A549 (cell line): ENCODE measurements around the gene HOXC10. TPM values are rescaled to one million over a fixed set of nuclear protein-coding genes. Genes with fewer than 3 reads are reported as not detected.
A peak's percentile ranks its signal among the peaks of the same experiment; 100 is the strongest.

Experiments used
- ATAC-seq, 2 experiments: fragments of 200-7000 bp in 1 of 2; fragments of >200 bp in 1 of 2; cut with Nextera tagmentation in 1 of 2; cut with Tn5 transposase in 1 of 2; 3 replicates each; pipeline versions ENCODE4 v1.8.0 to v1.9.1; 2018 to 2020; ENCODE audit warnings: mild to moderate bottlenecking in 1 of 2, moderate library complexity in 1 of 2
- CTCF ChIA-PET: fragments of 300-600 bp; sonication (Branson Sonifier 250); formaldehyde crosslinking; extraction: SDS; loops from one replicate; lab custom pipeline; 2021; ENCODE audit warnings: antibody characterized with exemption, inconsistent platforms; lab: Yijun Ruan, JAX
- POLR2A ChIA-PET: fragments of 350-600 bp; formaldehyde crosslinking; extraction: SDS; loops from one replicate; lab custom pipeline; 2021; ENCODE audit warnings: antibody characterized with exemption, inconsistent platforms; lab: Yijun Ruan, JAX
- DNase-seq, 2 experiments: peaks; one replicate each; pipeline versions ENCODE4 v3.0.0 to v3.0.0-alpha.2; 2011 to 2016; ENCODE audit warnings: low read depth in 1 of 2, low spot score in 1 of 2
- FAIRE-seq: peaks from 2 replicates; lab custom pipeline; 2011; peaks lifted over from hg19 to GRCh38; lab: Jason Lieb, UNC
- H3K27ac ChIP-seq, 2 experiments: fragments of >200 bp; sonication (Bioruptor Twin); formaldehyde crosslinking; 3 replicates each; pipeline ENCODE4 v1.5.1; 2016 to 2017
- H3K4me1 ChIP-seq: fragments of >200 bp; sonication (Bioruptor Twin); formaldehyde crosslinking; 3 replicates; pipeline ENCODE4 v1.6.1; 2016
- H3K4me2 ChIP-seq: fragments of >200 bp; sonication (Bioruptor Twin); formaldehyde crosslinking; 3 replicates; pipeline ENCODE4 v1.6.1; 2016
- H3K4me3 ChIP-seq: fragments of >200 bp; sonication (Bioruptor Twin); formaldehyde crosslinking; 3 replicates; pipeline ENCODE4 v1.5.1; 2016
- H3K9me3 ChIP-seq: fragments of >200 bp; sonication (Bioruptor Twin); formaldehyde crosslinking; 3 replicates; pipeline ENCODE4 v1.6.1; 2016
- ATOH8 ChIP-seq: fragments of 250-450 bp; sonication (Bioruptor Pico); IDR thresholded peaks from 2 replicates; pipeline ENCODE4 v1.5.0; 2020; ENCODE audit warnings: low read depth, mild to moderate bottlenecking, moderate library complexity
- BCL3 ChIP-seq: fragments of >200 bp; sonication (Bioruptor Twin); formaldehyde crosslinking; IDR thresholded peaks from 3 replicates; pipeline ENCODE4 v1.6.1; 2016
- EHF ChIP-seq: fragments of 250-450 bp; sonication (Bioruptor Pico); IDR thresholded peaks from 2 replicates; pipeline ENCODE4 v1.5.0; 2020; ENCODE audit warnings: mild to moderate bottlenecking
- ELK1 ChIP-seq: fragments of 150-350 bp; IDR thresholded peaks from 2 replicates; pipeline ENCODE4 v1.6.1; 2014; ENCODE audit warnings: low read depth, mild to moderate bottlenecking, low read length
- JUN ChIP-seq, 2 experiments: fragments of >200 bp; sonication (Bioruptor Twin); formaldehyde crosslinking; IDR thresholded peaks; 2 replicates in 1 of 2; 3 replicates in 1 of 2; pipeline ENCODE4 v1.6.1; 2016 to 2017
- KDM1A ChIP-seq: fragments of 200-600 bp; sonication (generic); IDR thresholded peaks from 2 replicates; pipeline ENCODE4 v1.6.1; 2016; ENCODE audit warnings: low read depth, mild to moderate bottlenecking
- MAFK ChIP-seq: fragments of 450-650 bp; IDR thresholded peaks from 2 replicates; pipeline ENCODE4 v1.6.1; 2014; ENCODE audit not compliant: partially characterized antibody
- MAX ChIP-seq: IDR thresholded peaks from 2 replicates; pipeline ENCODE4 v1.6.1; 2012
- NFE2L2 ChIP-seq: fragments of 150-350 bp; conservative IDR thresholded peaks from 2 replicates; pipeline ENCODE4 v1.6.1; 2014; ENCODE audit warnings: low read length
- NR3C1 ChIP-seq: fragments of >200 bp; sonication (Bioruptor Twin); formaldehyde crosslinking; IDR thresholded peaks from 3 replicates; pipeline ENCODE4 v1.6.1; 2017
- POLR2A ChIP-seq: IDR thresholded peaks from 2 replicates; pipeline ENCODE4 v1.6.1; 2012; ENCODE audit warnings: mild to moderate bottlenecking, low read length
- RARB ChIP-seq: fragments of 250-450 bp; sonication (Bioruptor Pico); IDR thresholded peaks from 2 replicates; pipeline ENCODE4 v1.8.0; 2021; ENCODE audit warnings: mild to moderate bottlenecking, moderate library complexity
- RFX5 ChIP-seq: fragments of 450-650 bp; IDR thresholded peaks from 2 replicates; pipeline ENCODE4 v1.7.1; 2014; ENCODE audit warnings: antibody characterized with exemption, mild to moderate bottlenecking, moderate library complexity
- USF2 ChIP-seq: fragments of 450-650 bp; IDR thresholded peaks from 2 replicates; pipeline ENCODE4 v1.6.1; 2014; ENCODE audit warnings: antibody characterized with exemption
- ZFP36 ChIP-seq: fragments of 450-650 bp; IDR thresholded peaks from 2 replicates; pipeline ENCODE4 v1.6.1; 2014; ENCODE audit warnings: borderline replicate concordance; ENCODE audit not compliant: partially characterized antibody
- ZNF302 ChIP-seq: fragments of 250-450 bp; sonication (Bioruptor Pico); IDR thresholded peaks from 2 replicates; pipeline ENCODE4 v1.9.0; 2021; ENCODE audit warnings: inconsistent platforms, mild to moderate bottlenecking, moderate library complexity
- WGBS: methylation state at CpG from one replicate; pipeline ENCODE4 v1.1.6; 2017; ENCODE audit errors: missing lambda C conversion rate; 5-methylcytosine and 5-hydroxymethylcytosine counted together
- polyA plus RNA-seq, 4 experiments: library from polyadenylated mRNA; depleted of rRNA in 3 of 4; stranded (reverse); fragments of >200 nt; fragmentation: RNase III in 1 of 4; extraction: RNeasy Plus Mini Kit Qiagen cat#74134 plus additional on column Dnase treatment in 1 of 4; gene quantifications; 2 replicates in 3 of 4; 3 replicates in 1 of 4; pipeline ENCODE4 v1.2.3, GENCODE V29; 2011 to 2017

HOXC10 gene
- polyA plus RNA-seq, 2 of the 4 experiments (the other 2 are of a cell fraction): 2.9 to 3.2 TPM

GRCh38 chr12:53995378-53996239, 10.7 kb downstream of the HOXC10 start:
- DNase-seq: peak in 1 of 2 experiments; percentile 58
- Histone ChIP-seq H3K9me3 (no peaks in the 10 kb centered on the region), H3K27ac (peak overlapping the region; percentile 78 to 89), H3K4me1 (peaks cover 8% of the 10 kb centered on the region), H3K4me2 (peak overlapping the region; percentile 50), H3K4me3 (peak overlapping the region; percentile 37)
- FAIRE-seq: no peak
- TF ChIP-seq POLR2A (peak; percentile 44), BCL3 (0 out of 3 replicates have a peak, but pooled peaks have one; percentile 3), ATOH8 (CRISPR knock-in tag) (no peak), MAX (0 out of 2 replicates have a peak, but pooled peaks have one; percentile 32), JUN (IDR thresholded peaks at IDR 0.05) (peak in 1 of 2 experiments; percentile 60; a peak in 3 of 5 replicates), KDM1A (no peak)
- peak; percentile 58 to 67 for ATAC-seq
- 61% methylated on average over 47 of the region's 48 CpGs for WGBS
- POLR2A ChIA-PET: interaction anchor here (0.6 to 1.1 kb wide), 3 partner anchors 11 to 211 kb away, joined by 3 to 4 read pairs (median 4); partner anchors contain the start of gene HOXC10
- CTCF ChIA-PET: interaction anchor here (0.7 to 28.7 kb wide), 6 partner anchors 8 to 293 kb away, joined by 3 to 1074 read pairs (median 6); partner anchors contain the start of genes HOXC10, HOXC5 and SMUG1

GRCh38 chr12:53996240-53997203, 11.6 kb downstream of the HOXC10 start:
- H3K9me3 ChIP-seq: no peaks in the 10 kb centered on the region
- FAIRE-seq (no peak), DNase-seq (no peak), ATAC-seq (no peak)
- peaks cover 14% of the 10 kb centered on the region for H3K4me1 ChIP-seq
- peak overlapping the region; percentile 78 to 89 for H3K27ac ChIP-seq
- peak overlapping the region; percentile 37 for H3K4me3 ChIP-seq
- CTCF ChIA-PET: interaction anchor here (0.7 to 28.7 kb wide), 8 partner anchors 7 to 294 kb away, joined by 3 to 1074 read pairs (median 6); partner anchors contain the start of genes HOXC10, HOXC5 and SMUG1
- 83% methylated on average over 26 of the region's 29 CpGs for WGBS
- H3K4me2 ChIP-seq: peak overlapping the region; percentile 50
- TF ChIP-seq BCL3: 0 out of 3 replicates have a peak, but pooled peaks have one; percentile 4
- no peak for TF ChIP-seq NFE2L2
- TF ChIP-seq, all 56 proteins: peak for 1
- POLR2A ChIA-PET: no interaction called here

GRCh38 chr12:53997204-53998109, 12.5 kb downstream of the HOXC10 start:
- ATAC-seq (no peak), DNase-seq (no peak), FAIRE-seq (no peak)
- H3K9me3 ChIP-seq: no peaks in the 10 kb centered on the region
- POLR2A ChIA-PET: interaction anchor here (0.6 kb wide), 1 partner anchor 194 kb away, joined by 5 read pairs; no protein-coding TSS in a partner anchor
- CTCF ChIA-PET: interaction anchor here (0.5 to 28.7 kb wide), 8 partner anchors 8 to 310 kb away, joined by 3 to 1074 read pairs (median 5); partner anchors contain the start of genes HOXC10, HOXC5 and SMUG1
- H3K4me1 ChIP-seq: peaks cover 14% of the 10 kb centered on the region
- 91% methylated on average over 35 of the region's 35 CpGs for WGBS
- TF ChIP-seq USF2 (no peak), ATOH8 (CRISPR knock-in tag) (no peak), RARB (CRISPR knock-in tag) (no peak), MAFK (no peak), ZNF302 (CRISPR knock-in tag) (no peak), NR3C1 (no peak), EHF (CRISPR knock-in tag) (no peak), ZFP36 (no peak), RFX5 (no peak), ELK1 (no peak)
- H3K4me3 ChIP-seq: no peak overlapping the region
- H3K4me2 ChIP-seq: no peak overlapping the region
- H3K27ac ChIP-seq: no peak overlapping the region
